Measurements from ENCODE around the gene PNKD.

DNA sequence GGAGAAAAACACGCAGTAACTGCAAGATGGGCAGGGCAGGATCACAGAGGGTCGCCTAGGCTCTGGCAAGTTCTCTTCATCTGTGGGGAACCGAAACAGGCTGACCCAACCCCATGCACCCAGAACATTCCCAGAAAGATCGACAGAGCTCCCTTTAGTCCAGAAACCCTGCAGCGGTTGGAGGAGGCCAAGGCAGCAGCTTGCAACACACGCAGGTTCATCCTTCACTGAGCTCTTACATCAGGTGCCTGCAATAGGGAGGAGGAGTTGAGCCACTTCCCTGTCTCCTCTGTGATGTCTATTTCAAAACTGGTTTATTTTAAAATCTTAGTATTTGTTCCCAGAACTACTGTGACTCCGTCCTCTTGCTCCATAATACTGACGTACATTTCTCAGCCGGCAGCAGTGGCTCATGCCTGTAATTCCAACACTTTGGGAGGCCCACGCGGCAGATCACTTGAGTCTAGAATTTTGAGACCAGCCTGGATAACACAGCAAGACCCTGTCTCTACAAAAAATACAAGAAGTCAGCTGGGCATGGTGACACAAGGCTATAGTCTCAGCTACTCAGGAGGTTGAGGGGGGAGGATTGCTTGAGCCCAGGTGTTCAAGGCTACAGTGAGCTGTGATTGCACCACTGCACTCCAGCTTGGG is 100.2 kb downstream of the PNKD start:
- TF ChIP-seq POLR2A (IDR thresholded peaks at IDR 0.05): no peak
- TF ChIP-seq, protein P1, sequence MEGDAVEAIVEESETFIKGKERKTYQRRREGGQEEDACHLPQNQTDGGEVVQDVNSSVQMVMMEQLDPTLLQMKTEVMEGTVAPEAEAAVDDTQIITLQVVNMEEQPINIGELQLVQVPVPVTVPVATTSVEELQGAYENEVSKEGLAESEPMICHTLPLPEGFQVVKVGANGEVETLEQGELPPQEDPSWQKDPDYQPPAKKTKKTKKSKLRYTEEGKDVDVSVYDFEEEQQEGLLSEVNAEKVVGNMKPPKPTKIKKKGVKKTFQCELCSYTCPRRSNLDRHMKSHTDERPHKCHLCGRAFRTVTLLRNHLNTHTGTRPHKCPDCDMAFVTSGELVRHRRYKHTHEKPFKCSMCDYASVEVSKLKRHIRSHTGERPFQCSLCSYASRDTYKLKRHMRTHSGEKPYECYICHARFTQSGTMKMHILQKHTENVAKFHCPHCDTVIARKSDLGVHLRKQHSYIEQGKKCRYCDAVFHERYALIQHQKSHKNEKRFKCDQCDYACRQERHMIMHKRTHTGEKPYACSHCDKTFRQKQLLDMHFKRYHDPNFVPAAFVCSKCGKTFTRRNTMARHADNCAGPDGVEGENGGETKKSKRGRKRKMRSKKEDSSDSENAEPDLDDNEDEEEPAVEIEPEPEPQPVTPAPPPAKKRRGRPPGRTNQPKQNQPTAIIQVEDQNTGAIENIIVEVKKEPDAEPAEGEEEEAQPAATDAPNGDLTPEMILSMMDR (IDR thresholded peaks at IDR 0.05): no peak
- peak; percentile 11 to 76 (median 76) for TF ChIP-seq POLR2AphosphoS5 (IDR thresholded peaks at IDR 0.05)

All from stomach (tissue), 4 donors.